ENCODE data around the gene SF3B5. TPM values are rescaled to one million over a fixed set of nuclear protein-coding genes. Genes with fewer than 3 reads are reported as not detected.

Gene SF3B5
- total and polyA plus RNA-seq, 2 of the 8 experiments (the other 6 are each of a cell fraction or from before 2014, with no cell fraction given): 195 to 588 TPM

GRCh38 chr6:144122861-144123260, 27.5 kb upstream of the SF3B5 start (continued):
- no peak for TF ChIP-seq JUN (IDR thresholded peaks at IDR 0.05; ENCODE audit: low read depth, low read length)
- TF ChIP-seq YY1 (IDR thresholded peaks at IDR 0.05; ENCODE audit: low read depth, low read length): no peak
- TF ChIP-seq SIRT6 (IDR thresholded peaks at IDR 0.05; ENCODE audit: low read length): no peak
- no peak for TF ChIP-seq RAD21 (IDR thresholded peaks at IDR 0.05 in 1 of 2, conservative IDR thresholded peaks at IDR 0.05 in 1 of 2; ENCODE audit: low read depth in 2 of 2, low read length in 2 of 2)
- no peak for TF ChIP-seq HDAC6 (IDR thresholded peaks at IDR 0.05; ENCODE audit: low read depth, low read length)
- TF ChIP-seq TAF1 (IDR thresholded peaks at IDR 0.05; ENCODE audit: low read depth, low read length): no peak
- no peak for TF ChIP-seq RBBP5 (IDR thresholded peaks at IDR 0.05; ENCODE audit: borderline replicate concordance, low read depth, low read length)
- no peak for TF ChIP-seq GABPA (IDR thresholded peaks at IDR 0.05; ENCODE audit: borderline replicate concordance, insufficient read depth, low read length)
